ENCODE measurements around the gene STUB1. TPM values are rescaled to one million over a fixed set of nuclear protein-coding genes. Genes with fewer than 3 reads are reported as not detected.
A peak's percentile ranks its signal among the peaks of the same experiment; 100 is the strongest.

STUB1 gene
- total and polyA plus RNA-seq, 12 donors: 92.7 to 165 (median 116) TPM

DNA sequence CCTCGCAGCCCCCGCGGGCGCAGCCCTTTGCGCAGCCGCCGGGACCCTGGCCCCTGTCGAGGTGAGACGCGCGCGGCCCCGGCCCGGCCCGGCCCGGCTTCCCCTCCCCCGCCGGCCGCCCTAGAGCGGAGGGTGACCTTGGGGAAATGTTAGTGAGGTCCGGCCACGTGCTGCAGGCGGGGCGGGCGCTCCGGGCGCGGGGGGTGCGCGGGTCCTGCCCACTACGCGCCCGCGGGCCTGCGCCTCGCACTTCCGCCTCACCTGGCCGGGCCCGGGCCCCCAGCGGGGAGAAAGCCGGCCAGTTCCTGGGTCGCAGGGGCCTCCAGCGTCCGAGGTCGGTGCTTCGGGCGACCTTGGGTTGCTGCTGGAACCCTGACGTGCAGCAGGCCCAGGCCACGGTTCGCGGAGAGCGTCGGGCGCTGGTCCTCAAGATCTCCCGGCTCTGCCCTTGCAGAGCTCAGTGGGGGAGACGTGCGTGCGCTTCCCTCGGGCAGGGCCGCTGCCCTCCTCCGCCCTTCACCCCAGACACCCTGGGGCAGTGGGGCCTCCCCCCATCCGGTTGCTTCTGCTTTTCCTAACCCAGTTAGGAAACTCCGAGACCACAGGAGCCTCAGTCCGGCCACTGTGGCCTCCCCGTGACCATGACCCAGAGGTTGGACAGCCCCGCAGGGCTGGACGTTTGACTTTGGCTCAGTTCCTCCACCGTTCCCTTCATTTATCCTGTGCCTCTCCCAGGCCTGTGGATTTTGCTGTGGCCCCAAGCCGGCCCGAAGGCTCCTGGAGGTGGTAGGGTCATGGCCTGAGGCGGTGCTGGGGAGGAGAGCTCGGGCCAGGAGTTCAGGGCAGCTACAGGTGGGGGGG, 37.8 kb upstream of the STUB1 start:
- intact Hi-C loops (cut with DNase I): no loop called here
- H3K4me1 ChIP-seq: peaks cover 18 to 72% (median 49%) of the 10 kb centered on the region in 9 donors
- peak; percentile 66 to 69 for DNase-seq
- no peaks in the 10 kb centered on the region for H3K27me3 ChIP-seq
- H3K36me3 ChIP-seq: peaks cover 0 to 3% (median 0%) of the 10 kb centered on the region in 9 donors
- no peaks in the 10 kb centered on the region for H3K9me3 ChIP-seq
- peak; percentile 16 to 59 (median 32) for ATAC-seq
- peak overlapping the region; percentile 89 to 99 (median 96) for H3K27ac ChIP-seq
- TF ChIP-seq, protein P1, sequence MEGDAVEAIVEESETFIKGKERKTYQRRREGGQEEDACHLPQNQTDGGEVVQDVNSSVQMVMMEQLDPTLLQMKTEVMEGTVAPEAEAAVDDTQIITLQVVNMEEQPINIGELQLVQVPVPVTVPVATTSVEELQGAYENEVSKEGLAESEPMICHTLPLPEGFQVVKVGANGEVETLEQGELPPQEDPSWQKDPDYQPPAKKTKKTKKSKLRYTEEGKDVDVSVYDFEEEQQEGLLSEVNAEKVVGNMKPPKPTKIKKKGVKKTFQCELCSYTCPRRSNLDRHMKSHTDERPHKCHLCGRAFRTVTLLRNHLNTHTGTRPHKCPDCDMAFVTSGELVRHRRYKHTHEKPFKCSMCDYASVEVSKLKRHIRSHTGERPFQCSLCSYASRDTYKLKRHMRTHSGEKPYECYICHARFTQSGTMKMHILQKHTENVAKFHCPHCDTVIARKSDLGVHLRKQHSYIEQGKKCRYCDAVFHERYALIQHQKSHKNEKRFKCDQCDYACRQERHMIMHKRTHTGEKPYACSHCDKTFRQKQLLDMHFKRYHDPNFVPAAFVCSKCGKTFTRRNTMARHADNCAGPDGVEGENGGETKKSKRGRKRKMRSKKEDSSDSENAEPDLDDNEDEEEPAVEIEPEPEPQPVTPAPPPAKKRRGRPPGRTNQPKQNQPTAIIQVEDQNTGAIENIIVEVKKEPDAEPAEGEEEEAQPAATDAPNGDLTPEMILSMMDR (IDR thresholded peaks at IDR 0.05): no peak
- peak overlapping the region; percentile 46 to 96 (median 72) for H3K4me3 ChIP-seq
- WGBS, 2 donors: 6% methylated on average over 49 to 72 of the region's 72 CpGs

DNA sequence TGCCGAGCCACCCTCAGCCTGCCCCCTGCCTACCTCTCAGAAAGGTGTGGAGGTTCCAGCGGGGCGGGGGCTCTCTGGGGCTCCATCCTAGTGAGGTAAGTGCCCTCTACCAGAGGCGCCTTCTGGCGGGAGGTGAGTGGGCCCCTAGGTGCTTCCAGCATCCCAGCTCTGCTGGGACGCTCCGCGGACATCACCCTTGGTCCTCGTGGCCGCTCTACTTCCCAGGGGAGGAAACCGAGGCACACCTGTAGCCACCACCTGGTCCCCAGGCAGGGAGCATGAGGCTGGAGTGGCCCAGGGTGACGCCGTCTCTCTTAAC, 37.2 kb upstream of the STUB1 start:
- TF ChIP-seq, protein P1 (IDR thresholded peaks at IDR 0.05): no peak
- peak in 1 of 8 donors; percentile 0 for ATAC-seq
- intact Hi-C loops (cut with DNase I): no loop called here
- DNase-seq: no peak
- Histone ChIP-seq H3K4me1 (peaks cover 24 to 72% (median 49%) of the 10 kb centered on the region in 9 donors), H3K4me3 (peak overlapping the region; percentile 46 to 96 (median 72)), H3K9me3 (no peaks in the 10 kb centered on the region), H3K36me3 (peaks cover 0 to 3% (median 0%) of the 10 kb centered on the region in 9 donors), H3K27ac (peak overlapping the region; percentile 89 to 99 (median 96)), H3K27me3 (no peaks in the 10 kb centered on the region)
- 66 to 76% methylated on average over 13 of the region's 13 CpGs for WGBS, 2 donors

DNA sequence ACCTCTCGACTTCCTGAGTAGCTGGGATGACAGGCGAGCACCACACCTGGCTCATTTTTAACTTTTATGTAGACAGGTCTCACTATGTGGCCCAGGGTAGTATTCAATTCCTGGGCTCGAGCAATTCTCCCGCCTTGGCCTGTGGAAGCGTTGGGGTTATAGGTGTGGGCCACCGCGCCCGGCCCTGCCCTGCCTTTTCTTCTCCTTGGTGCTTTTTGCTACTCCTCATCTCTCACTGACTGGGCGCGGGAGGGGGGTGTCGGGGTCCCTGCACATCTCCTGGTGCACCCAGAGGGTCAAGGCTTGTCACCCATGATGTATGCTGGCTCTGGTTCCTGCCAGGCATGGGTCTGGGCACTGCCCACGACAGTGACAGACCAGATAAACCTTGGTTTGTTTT, 35.7 kb upstream of the STUB1 start:
- Histone ChIP-seq H3K4me1 (peaks cover 33 to 73% (median 55%) of the 10 kb centered on the region in 9 donors), H3K36me3 (peaks cover 0 to 3% (median 0%) of the 10 kb centered on the region in 9 donors), H3K27ac (peak overlapping the region in 5 of 10 donors; percentile 80 to 96 (median 93)), H3K27me3 (no peaks in the 10 kb centered on the region), H3K4me3 (no peak overlapping the region), H3K9me3 (no peaks in the 10 kb centered on the region)
- WGBS, 2 donors: 86 to 88% methylated on average over 12 of the region's 12 CpGs
- TF ChIP-seq, protein P1 (IDR thresholded peaks at IDR 0.05): no peak
- no peak for ATAC-seq
- no peak for DNase-seq
- intact Hi-C loops (cut with DNase I): no loop called here

DNA sequence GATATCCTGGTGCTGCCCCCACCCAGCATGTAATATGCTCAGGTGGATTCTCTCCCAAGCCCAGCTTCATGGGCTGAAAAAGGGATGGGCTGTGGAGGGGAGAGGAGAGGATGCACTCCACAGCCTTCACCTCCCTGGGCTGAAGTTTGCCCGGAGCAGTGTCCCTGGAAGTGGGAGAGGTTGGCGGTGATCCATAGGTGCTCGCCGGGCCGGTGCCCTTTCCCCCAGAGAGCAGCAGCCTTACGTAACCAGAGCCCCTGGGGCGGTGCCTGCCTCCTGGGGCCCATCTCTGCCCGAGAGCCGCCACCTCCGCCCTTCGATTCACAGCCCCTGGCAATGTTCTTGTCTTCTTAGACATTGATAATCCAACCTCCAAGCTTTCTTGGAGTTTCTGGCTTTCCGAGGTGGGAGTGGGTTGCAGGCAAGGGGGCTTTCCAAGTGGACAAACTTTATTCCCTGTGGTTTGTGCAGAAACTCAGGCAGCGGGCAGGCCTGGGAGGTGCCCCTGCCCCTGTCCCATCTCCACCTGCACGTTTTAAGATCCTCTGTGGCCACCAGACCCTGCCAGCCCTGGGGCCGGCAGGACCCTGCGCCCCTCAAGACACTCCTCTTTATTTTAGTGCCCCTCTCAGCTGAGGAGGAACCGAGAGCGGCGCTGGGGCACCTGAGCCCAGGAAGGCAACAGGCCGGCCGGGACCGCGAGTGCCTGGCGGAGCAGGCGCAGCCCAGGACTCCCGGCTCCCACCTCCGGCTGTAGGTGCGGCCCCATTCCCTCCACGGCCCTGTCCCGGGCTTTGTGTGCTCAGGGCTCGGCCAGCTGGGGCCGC, 34.1 kb upstream of the STUB1 start:
- TF ChIP-seq, protein P1 (IDR thresholded peaks at IDR 0.05): no peak
- peak overlapping the region in 8 of 10 donors; percentile 3 to 33 (median 22) for H3K4me3 ChIP-seq
- 63 to 66% methylated on average over 32 of the region's 32 CpGs for WGBS, 2 donors
- H3K9me3 ChIP-seq: no peaks in the 10 kb centered on the region
- intact Hi-C loops (cut with DNase I): no loop called here
- H3K36me3 ChIP-seq: peaks cover 0 to 3% (median 0%) of the 10 kb centered on the region in 9 donors
- H3K4me1 ChIP-seq: peaks cover 37 to 82% (median 64%) of the 10 kb centered on the region in 9 donors
- H3K27ac ChIP-seq: peak overlapping the region; percentile 64 to 96 (median 80)
- peak in 6 of 8 donors; percentile 16 to 60 (median 44) for ATAC-seq
- DNase-seq: peak in 1 of 2 donors; percentile 70
- no peaks in the 10 kb centered on the region for H3K27me3 ChIP-seq
